SU-DHL-6 (cell line): ENCODE data around the gene GSE1.

Experiments
- H2AFZ ChIP-seq: fragments of 200-600 bp; sonication (generic); 2 replicates; pipeline ENCODE4 v1.6.1; 2014; ENCODE audit warnings: low read depth, mild to moderate bottlenecking, moderate library complexity, mixed read lengths, antibody characterized with exemption, low read length; ENCODE audit not compliant: severe bottlenecking
- H3F3A ChIP-seq: fragments of 200-600 bp; shearing (Covaris generic); 2 replicates; pipeline ENCODE4 v1.6.0; 2016; ENCODE audit warnings: antibody characterized with exemption, mild to moderate bottlenecking; ENCODE audit not compliant: insufficient read depth
- H3K27ac ChIP-seq: fragments of 200-600 bp; sonication (generic); 2 replicates; pipeline ENCODE4 v1.5.1; 2016; ENCODE audit warnings: low read depth, mild to moderate bottlenecking, low read length, moderate library complexity, mixed read lengths
- H3K27me3 ChIP-seq: fragments of 200-600 bp; sonication (generic), shearing (Covaris generic); 2 replicates; pipeline ENCODE4 v1.6.0; 2014; ENCODE audit warnings: mild to moderate bottlenecking, low read length
- H3K36me3 ChIP-seq: fragments of 200-600 bp; sonication (generic); 2 replicates; pipeline ENCODE4 v1.6.1; 2014; ENCODE audit warnings: mild to moderate bottlenecking, low read length, mixed read lengths
- H3K4me2 ChIP-seq: fragments of 300-600, 200-600 bp; shearing (Covaris generic), sonication (generic); 2 replicates; pipeline ENCODE4 v1.6.0; 2014; ENCODE audit warnings: low read length, low read depth, mild to moderate bottlenecking; ENCODE audit not compliant: poor library complexity, severe bottlenecking
- H3K4me3 ChIP-seq: fragments of 200-600 bp; sonication (generic); 2 replicates; pipeline ENCODE4 v1.5.1; 2014; ENCODE audit warnings: antibody characterized with exemption, low read length, mild to moderate bottlenecking, mixed read lengths; ENCODE audit not compliant: insufficient read depth, poor library complexity, severe bottlenecking
- H3K79me2 ChIP-seq: fragments of 200-600 bp; sonication (generic); 2 replicates; pipeline ENCODE4 v1.6.1; 2014; ENCODE audit warnings: mild to moderate bottlenecking, low read length, moderate library complexity; ENCODE audit not compliant: insufficient read depth
- H3K9ac ChIP-seq: fragments of 200-600 bp; sonication (generic); 2 replicates; pipeline ENCODE4 v1.7.0; 2014; ENCODE audit warnings: mild to moderate bottlenecking, low read length
- H3K9me2 ChIP-seq: fragments of 200-600 bp; sonication (generic); replicated peaks from 2 replicates; pipeline ENCODE4 v1.6.1; 2014; ENCODE audit warnings: low read length; ENCODE audit not compliant: insufficient read depth
- H3K9me3 ChIP-seq: fragments of 200-600 bp; sonication (generic); 2 replicates; pipeline ENCODE4 v1.6.1; 2014; ENCODE audit warnings: low read length, mixed read lengths; ENCODE audit not compliant: insufficient read depth
- H4K20me1 ChIP-seq: fragments of 200-600 bp; sonication (generic); 2 replicates; pipeline ENCODE4 v1.6.1; 2014; ENCODE audit warnings: low read depth, mild to moderate bottlenecking, antibody characterized with exemption, low read length, moderate library complexity, mixed read lengths
- EZH2phosphoT487 ChIP-seq: fragments of 200-600 bp; sonication (generic), shearing (Covaris generic); conservative IDR thresholded peaks from 2 replicates; pipeline ENCODE4 v1.6.1; 2018; ENCODE audit warnings: mild to moderate bottlenecking, antibody characterized with exemption, low read length, moderate library complexity, mixed read lengths
- TF ChIP-seq, protein P1 (sequence below): fragments of 200-600 bp; sonication (generic); IDR thresholded peaks from one replicate; pipeline ENCODE4 v1.5.1; 2017; ENCODE audit warnings: antibody characterized with exemption, mild to moderate bottlenecking, low read length, moderate library complexity; ENCODE audit not compliant: insufficient read depth, poor library complexity, severe bottlenecking

The GSE1 gene

DNA sequence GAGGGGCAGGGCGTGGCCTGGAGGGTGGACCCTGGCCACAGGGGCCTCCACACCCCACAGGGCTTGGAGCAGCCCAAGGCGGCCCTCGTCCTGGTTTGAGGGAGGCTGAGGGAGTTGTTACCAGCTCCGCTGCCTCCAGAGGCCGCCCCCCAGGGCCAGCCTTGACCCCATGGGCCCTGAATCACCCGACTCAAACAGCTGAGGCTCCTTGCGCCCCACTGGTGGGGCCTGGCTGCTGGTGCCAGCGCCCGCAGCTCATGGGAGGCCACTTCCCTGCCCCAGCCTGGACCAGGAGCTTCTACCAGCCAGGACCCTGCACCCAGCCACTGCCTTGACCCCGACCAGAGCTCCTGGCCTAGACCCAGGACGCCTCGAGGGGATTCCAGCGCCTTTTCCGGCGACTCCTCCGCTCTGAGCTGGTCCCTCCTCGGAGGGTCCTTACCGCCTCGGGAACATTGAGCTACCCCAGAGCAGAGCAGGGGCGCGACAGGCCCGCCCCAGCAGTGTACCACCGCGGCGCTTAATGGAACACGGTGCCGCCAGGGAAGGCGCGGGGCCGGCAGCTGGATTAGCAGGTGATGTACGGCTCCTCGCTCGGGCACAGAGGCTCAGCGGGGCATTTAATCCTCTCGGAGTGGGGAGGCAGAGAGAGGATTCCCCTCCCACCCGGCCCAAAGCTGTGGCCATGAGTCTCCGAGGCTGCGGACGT, 37.2 kb downstream of the GSE1 start:
- no peaks in the 10 kb centered on the region for H3K9me2 ChIP-seq
- no peaks in the 10 kb centered on the region for H3K27me3 ChIP-seq
- H3K79me2 ChIP-seq, result no peaks in the 10 kb centered on the region
- no peaks in the 10 kb centered on the region for H3K9me3 ChIP-seq
- no peaks in the 10 kb centered on the region for H3K36me3 ChIP-seq
- H3K4me2 ChIP-seq, result no peak overlapping the region
- no peak overlapping the region for H3K27ac ChIP-seq
- no peak overlapping the region for H2AFZ ChIP-seq
- no peaks in the 10 kb centered on the region for H3F3A ChIP-seq
- no peaks in the 10 kb centered on the region for H4K20me1 ChIP-seq
- H3K9ac ChIP-seq, result no peak overlapping the region
- no peak for TF ChIP-seq EZH2phosphoT487
- TF ChIP-seq, protein P1, sequence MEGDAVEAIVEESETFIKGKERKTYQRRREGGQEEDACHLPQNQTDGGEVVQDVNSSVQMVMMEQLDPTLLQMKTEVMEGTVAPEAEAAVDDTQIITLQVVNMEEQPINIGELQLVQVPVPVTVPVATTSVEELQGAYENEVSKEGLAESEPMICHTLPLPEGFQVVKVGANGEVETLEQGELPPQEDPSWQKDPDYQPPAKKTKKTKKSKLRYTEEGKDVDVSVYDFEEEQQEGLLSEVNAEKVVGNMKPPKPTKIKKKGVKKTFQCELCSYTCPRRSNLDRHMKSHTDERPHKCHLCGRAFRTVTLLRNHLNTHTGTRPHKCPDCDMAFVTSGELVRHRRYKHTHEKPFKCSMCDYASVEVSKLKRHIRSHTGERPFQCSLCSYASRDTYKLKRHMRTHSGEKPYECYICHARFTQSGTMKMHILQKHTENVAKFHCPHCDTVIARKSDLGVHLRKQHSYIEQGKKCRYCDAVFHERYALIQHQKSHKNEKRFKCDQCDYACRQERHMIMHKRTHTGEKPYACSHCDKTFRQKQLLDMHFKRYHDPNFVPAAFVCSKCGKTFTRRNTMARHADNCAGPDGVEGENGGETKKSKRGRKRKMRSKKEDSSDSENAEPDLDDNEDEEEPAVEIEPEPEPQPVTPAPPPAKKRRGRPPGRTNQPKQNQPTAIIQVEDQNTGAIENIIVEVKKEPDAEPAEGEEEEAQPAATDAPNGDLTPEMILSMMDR, result no peak
- no peak overlapping the region for H3K4me3 ChIP-seq

DNA sequence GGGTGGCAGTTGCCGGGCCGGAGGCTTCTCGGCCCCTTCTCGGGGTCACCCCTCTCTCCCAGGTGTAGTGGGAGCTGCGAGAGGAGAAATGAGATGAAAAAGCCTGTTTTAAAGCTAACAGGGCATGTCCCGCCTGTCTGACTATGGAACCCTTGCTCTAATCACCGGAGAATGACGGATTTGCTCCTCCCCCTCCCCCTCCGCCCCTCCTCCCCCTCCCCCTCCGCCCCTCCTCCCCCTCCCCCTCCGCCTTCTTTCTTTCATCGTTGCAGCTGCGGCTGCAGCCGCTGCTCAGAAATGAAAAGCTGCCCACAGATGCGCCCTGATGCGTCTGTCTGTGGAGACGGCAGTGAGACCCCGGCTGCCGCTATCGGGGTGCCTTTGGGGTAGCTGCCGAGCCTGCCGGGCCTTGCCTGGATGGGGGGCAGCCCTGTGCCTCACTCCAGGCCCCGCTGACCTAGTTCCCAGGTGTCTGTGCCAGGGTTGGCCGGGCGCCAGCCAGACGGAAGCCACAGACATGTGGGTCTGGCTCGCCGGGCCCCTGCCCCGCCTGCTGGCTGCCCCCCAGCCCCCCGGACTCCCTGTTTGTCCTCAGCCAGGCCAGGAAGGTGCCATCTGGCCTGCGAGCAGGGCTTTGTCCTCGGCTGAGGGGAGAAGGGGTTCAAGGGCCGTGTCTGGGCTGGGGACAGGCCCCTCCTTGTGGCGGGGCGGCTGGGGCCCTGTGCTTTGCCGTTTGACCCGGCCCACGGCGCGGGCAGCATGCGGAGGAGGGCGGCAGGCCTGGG, 37.9 kb downstream of the GSE1 start:
- H3K36me3 ChIP-seq, result no peaks in the 10 kb centered on the region
- no peak overlapping the region for H3K9ac ChIP-seq
- H3K4me2 ChIP-seq, result no peak overlapping the region
- TF ChIP-seq, protein P1, result no peak
- no peak for TF ChIP-seq EZH2phosphoT487
- H3F3A ChIP-seq, result no peaks in the 10 kb centered on the region
- H3K27ac ChIP-seq, result no peak overlapping the region
- no peaks in the 10 kb centered on the region for H4K20me1 ChIP-seq
- no peaks in the 10 kb centered on the region for H3K9me2 ChIP-seq
- no peaks in the 10 kb centered on the region for H3K9me3 ChIP-seq
- H3K27me3 ChIP-seq, result no peaks in the 10 kb centered on the region
- no peak overlapping the region for H3K4me3 ChIP-seq
- no peak overlapping the region for H2AFZ ChIP-seq
- no peaks in the 10 kb centered on the region for H3K79me2 ChIP-seq

DNA sequence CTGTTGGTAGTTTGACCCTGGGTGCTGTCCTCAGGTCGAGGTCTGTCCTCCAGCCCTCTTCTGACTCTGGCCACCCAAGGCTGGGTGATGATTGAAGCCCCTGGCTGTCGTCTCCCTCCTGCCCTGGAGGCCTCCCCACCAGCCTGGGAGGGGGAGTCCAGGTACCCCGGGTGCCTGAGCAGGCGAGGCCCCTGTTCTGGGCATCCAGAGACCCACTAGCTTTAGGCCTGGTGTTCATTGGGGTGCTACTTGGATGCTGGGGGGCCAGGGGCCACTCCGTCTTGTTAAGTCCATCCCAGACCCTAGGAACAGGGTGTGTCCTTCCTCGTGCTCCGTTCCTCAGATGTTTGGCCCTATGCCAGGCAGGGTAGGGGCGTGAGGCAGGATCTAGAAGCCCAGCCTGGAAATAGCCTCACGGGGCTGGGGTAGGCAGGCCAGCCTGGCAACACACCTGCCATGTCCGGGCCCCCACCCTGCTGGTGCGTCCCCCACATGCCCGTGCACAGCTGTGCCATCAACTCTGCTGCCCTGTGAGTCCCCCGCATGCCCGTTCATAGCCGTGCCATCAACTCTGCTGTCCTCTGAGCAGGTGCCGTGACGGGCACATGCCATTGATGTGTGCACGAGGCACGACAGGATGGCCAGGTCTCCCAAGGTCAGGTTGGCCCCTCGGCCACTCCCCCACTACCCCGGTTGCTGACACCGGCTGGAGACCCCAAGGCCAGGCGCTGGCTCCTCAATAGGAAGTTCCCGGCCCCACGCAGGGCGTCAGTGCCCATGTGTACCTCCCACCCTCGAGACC, 38.7 kb downstream of the GSE1 start:
- Histone ChIP-seq H3K27ac (no peak overlapping the region), H3K36me3 (no peaks in the 10 kb centered on the region), H3K9ac (no peak overlapping the region), H3K9me3 (no peaks in the 10 kb centered on the region), H3K9me2 (no peaks in the 10 kb centered on the region), H2AFZ (no peak overlapping the region), H3F3A (no peaks in the 10 kb centered on the region), H3K79me2 (no peaks in the 10 kb centered on the region), H3K27me3 (no peaks in the 10 kb centered on the region), H4K20me1 (no peaks in the 10 kb centered on the region), H3K4me3 (no peak overlapping the region), H3K4me2 (no peak overlapping the region)
- no peak for TF ChIP-seq EZH2phosphoT487
- TF ChIP-seq, protein P1, result no peak
